Mucosa of stomach (tissue), 1 donor: ENCODE results near the gene MRPL52.
A peak's percentile ranks its signal among the peaks of the same experiment; 100 is the strongest.

Experiments
- H3K27me3 ChIP-seq: one replicate; pipeline ENCODE4 v1.7.0; 2013; ENCODE audit warnings: mild to moderate bottlenecking, low read length; ENCODE audit not compliant: control insufficient read depth, insufficient read depth
- H3K36me3 ChIP-seq: one replicate; pipeline ENCODE4 v1.7.0; 2013; ENCODE audit warnings: low read length; ENCODE audit not compliant: control insufficient read depth, insufficient read depth
- H3K4me1 ChIP-seq: one replicate; pipeline ENCODE4 v1.7.0; 2013; ENCODE audit warnings: mild to moderate bottlenecking, low read length; ENCODE audit not compliant: control insufficient read depth, insufficient read depth
- H3K4me3 ChIP-seq: one replicate; pipeline ENCODE4 v1.7.0; 2013; ENCODE audit warnings: low read length
- H3K9ac ChIP-seq: one replicate; pipeline ENCODE4 v1.7.0; 2013; ENCODE audit warnings: mild to moderate bottlenecking, low read length, moderate library complexity
- H3K9me3 ChIP-seq: one replicate; pipeline ENCODE4 v1.7.0; 2013; ENCODE audit warnings: mild to moderate bottlenecking, low read length, moderate library complexity; ENCODE audit not compliant: control insufficient read depth
- donor health status: Pancreatic carcinoma.

Gene MRPL52

DNA sequence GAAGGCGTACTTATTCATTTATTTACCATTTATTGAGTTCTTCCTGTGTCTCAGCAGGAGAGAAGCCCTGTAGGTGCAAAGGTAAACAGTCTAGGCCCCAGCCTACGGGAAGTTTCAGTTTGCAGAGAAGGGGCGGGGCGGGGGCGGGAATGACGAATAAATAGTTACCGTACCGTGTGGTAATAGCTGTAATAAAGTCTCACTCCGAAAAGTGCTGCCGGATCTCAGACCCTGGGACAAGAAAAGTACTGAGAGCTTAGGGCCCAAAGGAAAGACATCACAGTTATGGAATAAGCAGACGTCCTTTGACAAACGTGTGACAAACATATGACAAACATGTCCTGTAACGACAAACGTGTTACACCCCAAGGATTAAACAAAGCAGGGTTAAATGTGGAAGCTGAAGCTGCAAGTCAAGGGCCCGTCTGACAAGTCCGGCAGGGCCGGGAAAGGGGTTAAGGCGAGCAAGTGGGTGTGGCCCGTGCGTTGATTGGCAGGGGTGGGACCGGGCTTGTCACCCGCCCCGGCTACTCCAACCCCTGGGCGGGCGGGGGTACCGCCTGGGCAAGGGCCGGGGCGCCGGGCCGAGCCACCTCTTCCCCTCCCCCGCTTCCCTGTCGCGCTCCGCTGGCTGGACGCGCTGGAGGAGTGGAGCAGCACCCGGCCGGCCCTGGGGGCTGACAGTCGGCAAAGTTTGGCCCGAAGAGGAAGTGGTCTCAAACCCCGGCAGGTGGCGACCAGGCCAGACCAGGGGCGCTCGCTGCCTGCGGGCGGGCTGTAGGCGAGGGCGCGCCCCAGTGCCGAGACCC is 41.7 kb downstream of the MRPL52 start, which contains the start of gene LRP10:
Gene LRP10 (plus strand): TSS at position 517 of the 809 bp plus-strand sequence. CDS start 564 bp downstream, outside the sequence.
- Histone ChIP-seq H3K36me3 (peaks cover 23% of the 10 kb centered on the region), H3K27me3 (no peaks in the 10 kb centered on the region), H3K9me3 (no peaks in the 10 kb centered on the region), H3K4me3 (peak within 1 kb of the TSS; percentile 60), H3K9ac (peak within 1 kb of the TSS; percentile 99), H3K4me1 (peaks cover 21% of the 10 kb centered on the region)

DNA sequence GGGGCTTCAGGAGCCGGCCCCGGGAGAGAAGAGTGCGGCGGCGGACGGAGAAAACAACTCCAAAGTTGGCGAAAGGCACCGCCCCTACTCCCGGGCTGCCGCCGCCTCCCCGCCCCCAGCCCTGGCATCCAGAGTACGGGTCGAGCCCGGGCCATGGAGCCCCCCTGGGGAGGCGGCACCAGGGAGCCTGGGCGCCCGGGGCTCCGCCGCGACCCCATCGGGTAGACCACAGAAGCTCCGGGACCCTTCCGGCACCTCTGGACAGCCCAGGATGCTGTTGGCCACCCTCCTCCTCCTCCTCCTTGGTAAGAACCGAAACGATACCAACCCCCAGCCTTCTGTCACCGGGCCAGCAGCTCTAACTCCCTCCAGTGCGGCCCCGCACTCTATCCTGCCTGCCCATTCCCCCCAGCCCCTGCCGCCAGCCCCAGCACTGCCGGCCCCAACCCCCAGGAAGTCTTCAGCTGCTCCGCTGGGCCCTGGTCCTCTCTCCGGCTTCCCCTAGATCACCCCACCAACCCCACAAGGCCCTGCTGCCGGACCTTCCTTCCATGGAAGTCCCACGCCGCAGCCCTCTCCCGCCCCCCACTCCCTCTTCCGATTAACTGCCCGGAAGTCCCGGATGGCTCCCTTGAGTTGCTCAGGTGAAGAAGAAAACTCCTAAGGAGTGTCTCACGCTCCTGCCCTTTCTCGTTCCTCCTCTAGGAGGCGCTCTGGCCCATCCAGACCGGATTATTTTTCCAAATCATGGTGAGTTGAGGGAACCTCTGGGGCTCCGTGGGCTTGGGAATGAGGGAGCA is 42.5 kb downstream of the MRPL52 start:
- H3K27me3 ChIP-seq, result no peaks in the 10 kb centered on the region
- H3K9ac ChIP-seq, result peak overlapping the region; percentile 99
- H3K9me3 ChIP-seq, result no peaks in the 10 kb centered on the region
- peaks cover 31% of the 10 kb centered on the region for H3K36me3 ChIP-seq
- peak overlapping the region; percentile 60 for H3K4me3 ChIP-seq
- peaks cover 21% of the 10 kb centered on the region for H3K4me1 ChIP-seq

- H3K4me3 ChIP-seq, result peak overlapping the region; percentile 60
- no peaks in the 10 kb centered on the region for H3K27me3 ChIP-seq
- H3K9me3 ChIP-seq, result no peaks in the 10 kb centered on the region
- peaks cover 21% of the 10 kb centered on the region for H3K4me1 ChIP-seq
- H3K36me3 ChIP-seq, result peaks cover 39% of the 10 kb centered on the region
- H3K9ac ChIP-seq, result peak overlapping the region; percentile 99
These were observed 43.3 kb downstream of the MRPL52 start for GRCh38 chr14:22872833-22873520.

DNA sequence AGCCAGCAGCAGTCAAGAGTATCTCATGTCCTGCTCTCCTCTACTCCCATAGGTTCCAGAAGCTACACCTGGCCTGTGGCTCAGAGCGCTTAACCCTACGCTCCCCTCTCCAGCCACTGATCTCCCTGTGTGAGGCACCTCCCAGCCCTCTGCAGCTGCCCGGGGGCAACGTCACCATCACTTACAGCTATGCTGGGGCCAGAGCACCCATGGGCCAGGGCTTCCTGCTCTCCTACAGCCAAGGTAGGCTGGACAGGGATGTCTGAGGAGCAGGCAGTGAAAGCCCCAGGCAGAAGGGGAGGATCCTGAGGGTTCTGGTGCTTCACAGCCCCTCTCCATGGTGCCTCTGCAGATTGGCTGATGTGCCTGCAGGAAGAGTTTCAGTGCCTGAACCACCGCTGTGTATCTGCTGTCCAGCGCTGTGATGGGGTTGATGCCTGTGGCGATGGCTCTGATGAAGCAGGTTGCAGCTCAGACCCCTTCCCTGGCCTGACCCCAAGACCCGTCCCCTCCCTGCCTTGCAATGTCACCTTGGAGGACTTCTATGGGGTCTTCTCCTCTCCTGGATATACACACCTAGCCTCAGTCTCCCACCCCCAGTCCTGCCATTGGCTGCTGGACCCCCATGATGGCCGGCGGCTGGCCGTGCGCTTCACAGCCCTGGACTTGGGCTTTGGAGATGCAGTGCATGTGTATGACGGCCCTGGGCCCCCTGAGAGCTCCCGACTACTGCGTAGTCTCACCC is 45.5 kb downstream of the MRPL52 start:
- no peak overlapping the region for H3K9ac ChIP-seq
- H3K4me3 ChIP-seq, result no peak overlapping the region
- no peaks in the 10 kb centered on the region for H3K9me3 ChIP-seq
- H3K4me1 ChIP-seq, result peaks cover 19% of the 10 kb centered on the region
- H3K36me3 ChIP-seq, result peaks cover 54% of the 10 kb centered on the region
- no peaks in the 10 kb centered on the region for H3K27me3 ChIP-seq

- Histone ChIP-seq H3K4me1 (peaks cover 13% of the 10 kb centered on the region), H3K4me3 (no peak overlapping the region), H3K9ac (no peak overlapping the region), H3K9me3 (no peaks in the 10 kb centered on the region), H3K27me3 (no peaks in the 10 kb centered on the region), H3K36me3 (peaks cover 54% of the 10 kb centered on the region)
These were observed 46.1 kb downstream of the MRPL52 start for GRCh38 chr14:22875748-22876319.

DNA sequence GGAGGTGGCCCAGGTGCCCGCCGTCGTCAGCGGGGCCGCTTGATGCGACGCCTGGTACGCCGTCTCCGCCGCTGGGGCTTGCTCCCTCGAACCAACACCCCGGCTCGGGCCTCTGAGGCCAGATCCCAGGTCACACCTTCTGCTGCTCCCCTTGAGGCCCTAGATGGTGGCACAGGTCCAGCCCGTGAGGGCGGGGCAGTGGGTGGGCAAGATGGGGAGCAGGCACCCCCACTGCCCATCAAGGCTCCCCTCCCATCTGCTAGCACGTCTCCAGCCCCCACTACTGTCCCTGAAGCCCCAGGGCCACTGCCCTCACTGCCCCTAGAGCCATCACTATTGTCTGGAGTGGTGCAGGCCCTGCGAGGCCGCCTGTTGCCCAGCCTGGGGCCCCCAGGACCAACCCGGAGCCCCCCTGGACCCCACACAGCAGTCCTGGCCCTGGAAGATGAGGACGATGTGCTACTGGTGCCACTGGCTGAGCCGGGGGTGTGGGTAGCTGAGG is 47.4 kb downstream of the MRPL52 start:
- H3K36me3 ChIP-seq, result peaks cover 54% of the 10 kb centered on the region
- no peak overlapping the region for H3K4me3 ChIP-seq
- H3K27me3 ChIP-seq, result no peaks in the 10 kb centered on the region
- no peak overlapping the region for H3K9ac ChIP-seq
- peaks cover 18% of the 10 kb centered on the region for H3K4me1 ChIP-seq
- H3K9me3 ChIP-seq, result no peaks in the 10 kb centered on the region

- Histone ChIP-seq H3K36me3 (peaks cover 54% of the 10 kb centered on the region), H3K4me1 (peaks cover 25% of the 10 kb centered on the region), H3K9ac (no peak overlapping the region)
These were observed 48.9 kb downstream of the MRPL52 start for GRCh38 chr14:22878271-22879246.

GRCh38 chr14:22882064-22882463 is 52.4 kb downstream of the MRPL52 start:
- no peaks in the 10 kb centered on the region for H3K9me3 ChIP-seq
- H3K4me3 ChIP-seq, result no peak overlapping the region
- H3K9ac ChIP-seq, result no peak overlapping the region
- H3K36me3 ChIP-seq, result peaks cover 24% of the 10 kb centered on the region
- H3K4me1 ChIP-seq, result peaks cover 28% of the 10 kb centered on the region
- no peaks in the 10 kb centered on the region for H3K27me3 ChIP-seq

More at GRCh38 chr14:22878271-22879246, 48.9 kb downstream of the MRPL52 start:
- Histone ChIP-seq H3K4me3 (no peak overlapping the region), H3K27me3 (no peaks in the 10 kb centered on the region), H3K9me3 (no peaks in the 10 kb centered on the region)

DNA sequence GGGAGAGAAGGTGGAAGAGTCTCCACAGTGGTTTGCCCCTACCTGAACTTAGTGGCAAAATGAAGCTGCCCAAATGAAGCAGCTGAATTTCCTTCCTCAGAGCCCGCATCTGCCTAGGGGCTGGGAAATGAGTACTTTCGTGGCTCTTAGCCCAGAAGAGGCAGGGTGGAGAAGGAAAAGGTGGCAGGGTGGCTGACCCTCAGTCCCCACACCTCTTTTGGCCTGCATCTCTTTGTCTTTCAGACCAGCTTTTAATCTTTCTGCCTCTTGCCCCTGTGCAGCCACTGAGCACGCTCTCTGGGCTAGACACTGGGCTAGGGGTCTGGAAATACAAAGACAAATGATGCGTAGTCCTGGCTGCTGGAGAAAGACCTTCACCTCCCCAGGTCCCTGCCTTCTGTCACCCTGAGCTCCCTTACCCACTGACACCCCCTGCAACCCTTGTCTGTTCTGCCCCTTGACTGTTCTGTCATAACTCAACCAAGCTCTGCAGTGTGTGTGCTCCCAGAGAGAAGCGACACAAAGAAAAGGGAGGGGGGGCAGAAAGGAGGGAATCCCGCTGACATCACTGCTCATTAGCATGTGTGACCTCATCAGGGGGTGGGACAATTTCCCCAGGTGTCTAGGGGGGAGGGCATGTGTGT is 53.0 kb downstream of the MRPL52 start:
- Histone ChIP-seq H3K27me3 (no peaks in the 10 kb centered on the region), H3K9me3 (no peaks in the 10 kb centered on the region), H3K4me1 (peaks cover 30% of the 10 kb centered on the region), H3K36me3 (peaks cover 18% of the 10 kb centered on the region), H3K9ac (peak overlapping the region; percentile 3), H3K4me3 (no peak overlapping the region)
